ENCODE data around the gene HECW1.

- TF ChIP-seq CTCF (IDR thresholded peaks at IDR 0.05) (no peak), EZH2 (IDR thresholded peaks at IDR 0.05; ENCODE audit: borderline replicate concordance, insufficient read depth, low read depth, low read length, poor library complexity, severe bottlenecking) (no peak)
These were observed 15.6 kb upstream of the HECW1 start for GRCh38 chr7:43096875-43097274.

All from B cell (primary cell).